Cerebellar nuclear complex (tissue), 1 donor: ENCODE data around the gene MEIOSIN.
"Not testable (repeated sequence)": the region's sequence is repeated elsewhere in the genome, so short reads cannot be mapped to it uniquely, and the experiment has no call there.

Experiments
- DNase-seq, 2 experiments: peaks; one replicate each; lab custom pipeline; 2025; lab: John Stamatoyannopoulos, UW

Gene MEIOSIN

GRCh38 chr19:45720065-45720464 is 13.2 kb upstream of the MEIOSIN start:
- DNase-seq: not testable (repeated sequence)

GRCh38 chr19:45728683-45729082 is 4.6 kb upstream of the MEIOSIN start:
- DNase-seq: not testable (repeated sequence)

- DNase-seq: no peak
These were observed 3.4 kb upstream of the MEIOSIN start for GRCh38 chr19:45729800-45730290.

GRCh38 chr19:45730368-45731288 is 2.6 kb upstream of the MEIOSIN start, which contains the start of gene FBXO46:
FBXO46 (minus strand) TSS chr19:45730896; CDS start chr19:45713495, 17,401 bp downstream.
- DNase-seq: peak; percentile 82 to 93

GRCh38 chr19:45739498-45740439 is 6.5 kb downstream of the MEIOSIN start:
- DNase-seq: no peak

- DNase-seq: no peak
These were observed 9.7 kb downstream of the MEIOSIN start for GRCh38 chr19:45742969-45743368.

GRCh38 chr19:45745606-45746005 is 12.4 kb downstream of the MEIOSIN start:
- no peak for DNase-seq

- DNase-seq: no peak
These were observed 13.6 kb downstream of the MEIOSIN start for GRCh38 chr19:45746866-45747265.

- DNase-seq: no peak
These were observed 14.3 kb downstream of the MEIOSIN start for GRCh38 chr19:45747513-45747912.

- not testable (repeated sequence) for DNase-seq
These were observed 18.2 kb downstream of the MEIOSIN start for GRCh38 chr19:45751483-45751882.

- no peak for DNase-seq
These were observed 19.4 kb downstream of the MEIOSIN start for GRCh38 chr19:45752639-45753038.

GRCh38 chr19:45753548-45753947 is 20.3 kb downstream of the MEIOSIN start:
- no peak for DNase-seq

GRCh38 chr19:45754323-45754722 is 21.1 kb downstream of the MEIOSIN start:
- no peak for DNase-seq

GRCh38 chr19:45757695-45758094 is 24.5 kb downstream of the MEIOSIN start:
- DNase-seq: no peak

- no peak for DNase-seq
These were observed 25.7 kb downstream of the MEIOSIN start for GRCh38 chr19:45758921-45759320.

- DNase-seq: no peak
These were observed 28.5 kb downstream of the MEIOSIN start for GRCh38 chr19:45761714-45762113.

GRCh38 chr19:45762870-45763631 is 29.8 kb downstream of the MEIOSIN start:
- no peak for DNase-seq

GRCh38 chr19:45763691-45764294 is 30.6 kb downstream of the MEIOSIN start:
- no peak for DNase-seq

- DNase-seq: no peak
These were observed 31.2 kb downstream of the MEIOSIN start for GRCh38 chr19:45764475-45764874.

GRCh38 chr19:45764945-45765701 is 31.9 kb downstream of the MEIOSIN start:
- DNase-seq: no peak
